ENCODE measurements around the gene SH3RF3. TPM values are rescaled to one million over a fixed set of nuclear protein-coding genes. Genes with fewer than 3 reads are reported as not detected.
A peak's percentile ranks its signal among the peaks of the same experiment; 100 is the strongest.

Gene SH3RF3
- total RNA-seq, 1 experiment from 2014 or later: 0.98 TPM

DNA sequence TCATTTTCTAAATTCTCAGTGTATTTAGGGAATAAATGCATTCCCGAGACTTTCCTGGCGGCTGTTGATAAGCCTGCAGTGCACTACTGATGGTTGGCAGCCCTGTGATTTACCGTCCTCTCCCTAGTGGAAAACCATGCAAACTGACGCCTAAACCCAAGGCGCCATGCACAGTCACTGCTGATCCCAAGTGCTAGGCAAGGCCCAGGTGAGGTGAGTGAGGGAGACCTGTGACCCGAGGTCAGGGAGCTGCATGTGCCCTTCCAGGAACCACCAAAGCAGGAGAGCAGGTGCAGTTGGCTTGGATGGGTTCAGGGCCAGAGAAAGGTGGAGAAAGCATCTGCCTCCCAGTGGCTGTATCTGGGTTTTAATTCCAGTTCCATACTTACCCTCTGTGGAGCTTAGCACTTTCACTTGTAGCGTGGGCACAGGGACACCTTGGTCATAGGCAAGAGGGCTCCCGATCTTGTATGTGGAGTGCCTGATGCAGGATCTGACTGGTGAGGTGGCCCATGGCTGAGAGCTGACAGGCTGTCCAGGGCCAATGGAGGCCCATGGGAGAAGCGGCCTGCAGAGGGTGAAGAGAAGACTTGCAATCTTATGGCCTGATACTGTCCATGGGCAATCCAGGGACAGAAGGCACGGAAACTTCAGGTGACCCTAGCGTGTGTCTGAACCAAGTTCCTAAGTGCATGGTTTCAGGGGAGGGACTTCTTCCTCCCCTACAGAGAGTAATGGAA, 131.3 kb downstream of the SH3RF3 start:
- intact Hi-C loops (cut with micrococcal nuclease; ENCODE audit: unreplicated experiment): no loop called here
- Mint-ChIP-seq H3K9me3 (ENCODE audit: unreplicated experiment) (no peaks in the 10 kb centered on the region), H3K27ac (ENCODE audit: unreplicated experiment) (no peak overlapping the region), H3K36me3 (ENCODE audit: insufficient read depth, unreplicated experiment) (no peaks in the 10 kb centered on the region), H3K4me1 (ENCODE audit: low read depth, unreplicated experiment) (peaks cover 7% of the 10 kb centered on the region), H3K27me3 (ENCODE audit: insufficient read depth, unreplicated experiment) (peaks cover 3% of the 10 kb centered on the region), H3K4me3 (ENCODE audit: unreplicated experiment) (no peak overlapping the region)
- no peaks in the 10 kb centered on the region; the same call in 1 of the 2 replicates for H3K27me3 ChIP-seq (replicated peaks; ENCODE audit: control insufficient read depth, insufficient read depth, low read length)
- TF ChIP-seq, protein P1, sequence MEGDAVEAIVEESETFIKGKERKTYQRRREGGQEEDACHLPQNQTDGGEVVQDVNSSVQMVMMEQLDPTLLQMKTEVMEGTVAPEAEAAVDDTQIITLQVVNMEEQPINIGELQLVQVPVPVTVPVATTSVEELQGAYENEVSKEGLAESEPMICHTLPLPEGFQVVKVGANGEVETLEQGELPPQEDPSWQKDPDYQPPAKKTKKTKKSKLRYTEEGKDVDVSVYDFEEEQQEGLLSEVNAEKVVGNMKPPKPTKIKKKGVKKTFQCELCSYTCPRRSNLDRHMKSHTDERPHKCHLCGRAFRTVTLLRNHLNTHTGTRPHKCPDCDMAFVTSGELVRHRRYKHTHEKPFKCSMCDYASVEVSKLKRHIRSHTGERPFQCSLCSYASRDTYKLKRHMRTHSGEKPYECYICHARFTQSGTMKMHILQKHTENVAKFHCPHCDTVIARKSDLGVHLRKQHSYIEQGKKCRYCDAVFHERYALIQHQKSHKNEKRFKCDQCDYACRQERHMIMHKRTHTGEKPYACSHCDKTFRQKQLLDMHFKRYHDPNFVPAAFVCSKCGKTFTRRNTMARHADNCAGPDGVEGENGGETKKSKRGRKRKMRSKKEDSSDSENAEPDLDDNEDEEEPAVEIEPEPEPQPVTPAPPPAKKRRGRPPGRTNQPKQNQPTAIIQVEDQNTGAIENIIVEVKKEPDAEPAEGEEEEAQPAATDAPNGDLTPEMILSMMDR (IDR thresholded peaks at IDR 0.05; ENCODE audit: insufficient read depth in 1 of 2, low read depth in 1 of 2, low read length in 1 of 2, severe bottlenecking in 1 of 2, unreplicated experiment in 1 of 2): no peak
- H3K4me1 ChIP-seq: no peaks in the 10 kb centered on the region
- DNase-seq: no peak
- CTCF ChIA-PET: no interaction called here
- no peaks in the 10 kb centered on the region for H3K9me3 ChIP-seq
- BruUV-seq (replicated peaks): no TSS peak
- no peaks in the 10 kb centered on the region for H3K36me3 ChIP-seq (ENCODE audit: control insufficient read depth, insufficient read depth, low read length)
- POLR2A ChIA-PET: no interaction called here
- H3K4me3 ChIP-seq (ENCODE audit: low read depth, low read length): no peak overlapping the region

DNA sequence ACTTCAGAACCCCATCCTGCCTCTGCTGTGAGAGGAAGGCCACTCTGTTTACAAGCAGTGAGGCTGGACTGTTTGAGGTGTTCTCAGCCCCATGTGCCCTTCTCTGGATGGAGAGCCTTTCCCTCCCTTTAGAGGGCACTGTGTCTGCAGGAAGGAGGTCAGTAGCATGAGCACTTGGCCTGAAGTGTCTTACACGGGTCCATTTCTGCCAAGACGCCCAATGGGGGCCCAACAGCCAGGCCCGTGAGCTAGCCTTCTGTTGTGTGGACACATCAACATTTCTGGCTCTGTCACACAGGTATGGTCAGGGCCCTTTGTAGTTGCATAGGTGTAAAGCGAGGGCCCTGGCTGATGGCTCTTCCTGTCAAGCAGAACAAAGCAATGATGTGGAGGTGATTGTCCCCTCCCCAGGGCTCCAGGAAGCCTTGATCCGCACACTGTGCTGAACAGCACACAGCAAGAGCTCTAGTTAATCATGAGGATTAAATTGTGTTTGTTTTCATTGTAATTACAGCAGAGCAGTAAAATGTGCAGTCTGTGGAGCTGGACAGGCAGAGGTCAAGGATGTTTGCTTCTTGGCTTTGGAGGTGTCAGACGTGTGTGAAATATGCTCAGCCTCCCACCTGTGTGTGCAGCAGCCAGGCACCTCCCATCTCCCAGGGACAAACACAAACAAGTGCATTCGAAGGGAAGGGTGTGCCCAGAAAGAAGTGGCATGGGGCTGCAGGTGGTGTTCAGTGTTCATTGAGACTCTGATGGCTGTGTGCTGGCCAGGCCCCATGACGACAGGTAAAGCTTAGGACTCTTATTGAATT, 132.1 kb downstream of the SH3RF3 start:
- Histone ChIP-seq H3K9me3 (no peaks in the 10 kb centered on the region), H3K36me3 (ENCODE audit: control insufficient read depth, insufficient read depth, low read length) (no peaks in the 10 kb centered on the region), H3K27me3 (replicated peaks; ENCODE audit: control insufficient read depth, insufficient read depth, low read length) (no peaks in the 10 kb centered on the region; the same call in 1 of the 2 replicates), H3K4me1 (no peaks in the 10 kb centered on the region), H3K4me3 (ENCODE audit: low read depth, low read length) (no peak overlapping the region)
- no peak overlapping the region for H3K4me3 Mint-ChIP-seq (ENCODE audit: unreplicated experiment)
- POLR2A ChIA-PET: no interaction called here
- H3K4me1 Mint-ChIP-seq (ENCODE audit: low read depth, unreplicated experiment): peaks cover 7% of the 10 kb centered on the region
- no TSS peak for BruUV-seq (replicated peaks)
- TF ChIP-seq, protein P1 (IDR thresholded peaks at IDR 0.05; ENCODE audit: insufficient read depth in 1 of 2, low read depth in 1 of 2, low read length in 1 of 2, severe bottlenecking in 1 of 2, unreplicated experiment in 1 of 2): peak; percentile 17 to 49
- intact Hi-C loops (cut with micrococcal nuclease; ENCODE audit: unreplicated experiment): no loop called here
- H3K27ac Mint-ChIP-seq (ENCODE audit: unreplicated experiment): no peak overlapping the region
- CTCF ChIA-PET: no interaction called here
- H3K36me3 Mint-ChIP-seq (ENCODE audit: insufficient read depth, unreplicated experiment): no peaks in the 10 kb centered on the region
- peaks cover 3% of the 10 kb centered on the region for H3K27me3 Mint-ChIP-seq (ENCODE audit: insufficient read depth, unreplicated experiment)
- no peaks in the 10 kb centered on the region for H3K9me3 Mint-ChIP-seq (ENCODE audit: unreplicated experiment)
- DNase-seq: no peak

GRCh38 chr2:109261906-109262631, 133.1 kb downstream of the SH3RF3 start:
- Histone ChIP-seq H3K4me1 (no peaks in the 10 kb centered on the region), H3K36me3 (ENCODE audit: control insufficient read depth, insufficient read depth, low read length) (no peaks in the 10 kb centered on the region), H3K27me3 (replicated peaks; ENCODE audit: control insufficient read depth, insufficient read depth, low read length) (no peaks in the 10 kb centered on the region; the same call in 1 of the 2 replicates), H3K4me3 (ENCODE audit: low read depth, low read length) (no peak overlapping the region), H3K9me3 (no peaks in the 10 kb centered on the region)
- intact Hi-C loops (cut with micrococcal nuclease; ENCODE audit: unreplicated experiment): no loop called here
- Mint-ChIP-seq H3K27ac (ENCODE audit: unreplicated experiment) (no peak overlapping the region), H3K4me1 (ENCODE audit: low read depth, unreplicated experiment) (peaks cover 7% of the 10 kb centered on the region), H3K27me3 (ENCODE audit: insufficient read depth, unreplicated experiment) (peaks cover 1% of the 10 kb centered on the region), H3K36me3 (ENCODE audit: insufficient read depth, unreplicated experiment) (no peaks in the 10 kb centered on the region), H3K9me3 (ENCODE audit: unreplicated experiment) (no peaks in the 10 kb centered on the region), H3K4me3 (ENCODE audit: unreplicated experiment) (no peak overlapping the region)
- peak in 1 of 2 experiments; percentile 13 for DNase-seq
- CTCF ChIA-PET: no interaction called here
- BruUV-seq (replicated peaks): no TSS peak
- POLR2A ChIA-PET: no interaction called here
- TF ChIP-seq, protein P1 (IDR thresholded peaks at IDR 0.05; ENCODE audit: insufficient read depth in 1 of 2, low read depth in 1 of 2, low read length in 1 of 2, severe bottlenecking in 1 of 2, unreplicated experiment in 1 of 2): no peak

All from Caco-2 (cell line).